ENCODE measurements around the gene TLR4.

TLR4 gene

DNA sequence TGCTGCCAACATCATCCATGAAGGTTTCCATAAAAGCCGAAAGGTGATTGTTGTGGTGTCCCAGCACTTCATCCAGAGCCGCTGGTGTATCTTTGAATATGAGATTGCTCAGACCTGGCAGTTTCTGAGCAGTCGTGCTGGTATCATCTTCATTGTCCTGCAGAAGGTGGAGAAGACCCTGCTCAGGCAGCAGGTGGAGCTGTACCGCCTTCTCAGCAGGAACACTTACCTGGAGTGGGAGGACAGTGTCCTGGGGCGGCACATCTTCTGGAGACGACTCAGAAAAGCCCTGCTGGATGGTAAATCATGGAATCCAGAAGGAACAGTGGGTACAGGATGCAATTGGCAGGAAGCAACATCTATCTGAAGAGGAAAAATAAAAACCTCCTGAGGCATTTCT is 10.1 kb downstream of the TLR4 start:
- no peak for DNase-seq (ENCODE audit: low read depth in 3 of 3, low spot score in 1 of 3)

DNA sequence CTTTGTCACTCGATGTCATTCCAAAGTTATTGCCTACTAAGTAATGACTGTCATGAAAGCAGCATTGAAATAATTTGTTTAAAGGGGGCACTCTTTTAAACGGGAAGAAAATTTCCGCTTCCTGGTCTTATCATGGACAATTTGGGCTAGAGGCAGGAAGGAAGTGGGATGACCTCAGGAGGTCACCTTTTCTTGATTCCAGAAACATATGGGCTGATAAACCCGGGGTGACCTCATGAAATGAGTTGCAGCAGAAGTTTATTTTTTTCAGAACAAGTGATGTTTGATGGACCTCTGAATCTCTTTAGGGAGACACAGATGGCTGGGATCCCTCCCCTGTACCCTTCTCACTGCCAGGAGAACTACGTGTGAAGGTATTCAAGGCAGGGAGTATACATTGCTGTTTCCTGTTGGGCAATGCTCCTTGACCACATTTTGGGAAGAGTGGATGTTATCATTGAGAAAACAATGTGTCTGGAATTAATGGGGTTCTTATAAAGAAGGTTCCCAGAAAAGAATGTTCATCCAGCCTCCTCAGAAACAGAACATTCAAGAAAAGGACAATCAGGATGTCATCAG is 11.3 kb downstream of the TLR4 start:
- no peak for DNase-seq (ENCODE audit: low read depth in 3 of 3, low spot score in 1 of 3)

DNA sequence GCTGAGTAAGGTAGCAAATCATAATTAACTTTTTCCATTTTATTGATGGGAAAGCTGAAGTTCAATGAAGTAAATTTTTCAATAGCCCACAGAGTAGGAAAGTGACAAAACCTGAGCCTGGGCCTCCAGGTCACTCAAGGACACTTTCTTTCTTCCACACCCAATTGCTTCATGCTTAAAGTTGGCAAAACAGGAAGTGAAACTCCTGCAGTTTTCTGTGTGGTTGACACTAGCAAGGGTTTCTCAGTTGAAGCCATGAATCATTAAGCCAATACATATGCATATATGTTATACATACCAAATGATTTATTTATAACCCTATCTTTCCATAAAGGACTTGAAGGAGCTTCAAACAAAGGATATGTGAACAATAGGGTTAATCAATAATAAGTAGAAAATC is 13.9 kb downstream of the TLR4 start:
- DNase-seq (ENCODE audit: low read depth in 3 of 3, low spot score in 1 of 3) = no peak

DNA sequence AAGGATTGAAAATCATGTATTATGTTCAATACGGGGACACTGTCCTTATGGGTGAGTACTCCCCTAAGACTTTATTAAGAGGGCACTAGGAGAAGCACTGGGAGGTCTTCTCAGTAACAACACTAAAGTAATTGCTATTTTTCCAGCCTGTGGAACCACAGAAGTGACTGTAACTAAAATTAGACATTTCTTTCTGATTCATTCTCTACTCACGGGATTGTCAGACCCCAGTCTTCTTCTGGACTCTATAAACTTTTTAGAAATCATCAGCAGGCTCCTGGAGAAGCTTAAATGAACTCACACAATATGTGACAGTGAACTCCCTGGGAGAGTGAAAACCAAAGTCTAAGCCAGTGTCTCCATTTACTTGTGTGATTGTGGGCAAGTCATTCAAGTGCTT is 14.5 kb downstream of the TLR4 start:
- no peak for DNase-seq (ENCODE audit: low read depth in 3 of 3, low spot score in 1 of 3)

DNA sequence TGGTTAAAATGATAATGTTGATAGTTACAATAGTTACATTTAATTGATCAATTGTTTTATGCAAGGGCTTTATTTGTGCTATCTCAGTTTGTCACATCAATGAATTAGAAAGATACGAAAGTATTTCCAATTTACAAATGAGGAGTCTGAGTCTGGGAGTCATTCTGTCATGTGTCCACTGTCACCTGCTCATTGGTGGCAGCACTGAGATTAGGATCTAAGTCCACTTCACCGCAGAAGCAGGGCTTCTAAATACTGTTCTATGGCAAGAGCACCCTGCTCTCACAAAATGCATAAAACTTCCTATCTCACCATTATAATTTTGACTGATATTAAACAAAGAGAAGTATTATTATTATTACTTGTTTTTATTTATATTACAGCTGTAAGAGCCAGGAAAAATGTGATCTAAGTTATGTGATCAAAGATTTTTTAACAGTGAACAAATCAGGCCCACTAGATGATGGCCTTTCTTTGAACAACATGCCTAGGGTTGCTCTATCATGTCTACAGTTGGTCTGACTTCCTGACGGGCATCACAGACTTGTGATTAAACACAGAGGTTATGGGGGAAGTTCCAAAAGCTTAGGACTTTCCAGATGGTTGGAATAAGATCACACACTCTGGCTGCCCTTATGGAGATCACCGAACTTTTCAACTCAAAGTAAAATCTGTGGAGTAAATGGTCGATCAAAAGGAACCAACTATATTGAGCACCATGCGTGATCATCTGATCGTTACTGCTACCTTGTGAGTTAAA is 15.1 kb downstream of the TLR4 start:
- no peak for DNase-seq (ENCODE audit: low read depth in 3 of 3, low spot score in 1 of 3)

DNA sequence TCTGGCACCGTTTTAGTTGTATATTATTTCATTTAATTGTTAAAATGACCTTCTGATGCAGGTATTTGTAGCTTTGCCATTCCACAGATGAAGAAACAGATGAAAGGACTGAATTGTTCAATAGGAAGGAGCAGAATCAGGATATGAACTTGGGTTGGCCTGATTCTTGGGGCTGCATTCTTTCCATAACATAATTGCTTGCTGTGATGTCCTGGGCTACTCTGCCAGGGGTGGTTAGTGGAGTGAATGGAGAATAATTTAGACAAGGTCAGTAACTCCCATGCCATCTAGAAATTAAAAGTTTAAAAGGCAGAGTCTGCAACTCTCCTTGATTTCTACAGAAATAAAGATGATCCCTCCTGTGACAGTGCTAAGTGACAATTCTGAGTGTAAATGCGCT is 15.9 kb downstream of the TLR4 start:
- DNase-seq (ENCODE audit: low read depth in 3 of 3, low spot score in 1 of 3) = no peak

DNA sequence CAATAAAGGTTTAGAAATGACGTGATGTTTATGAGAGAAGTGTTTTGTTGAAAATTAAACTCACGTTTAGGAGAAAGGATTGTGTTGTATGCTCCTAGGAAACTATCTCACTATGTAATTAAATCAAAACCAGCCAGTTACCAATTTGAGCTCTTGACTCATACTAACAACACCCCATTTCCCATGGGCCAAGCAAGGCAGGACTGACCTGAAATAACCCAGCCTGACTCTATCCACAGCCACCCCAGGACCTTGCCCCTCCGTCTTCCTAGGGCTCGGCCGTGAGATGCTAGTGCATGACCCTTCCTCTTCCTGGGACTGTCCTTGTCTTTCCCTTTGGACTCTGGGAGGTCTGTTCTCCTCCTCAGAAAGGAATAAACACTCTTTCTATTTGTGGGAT is 16.4 kb downstream of the TLR4 start:
- DNase-seq (ENCODE audit: low read depth in 3 of 3, low spot score in 1 of 3) = no peak

DNA sequence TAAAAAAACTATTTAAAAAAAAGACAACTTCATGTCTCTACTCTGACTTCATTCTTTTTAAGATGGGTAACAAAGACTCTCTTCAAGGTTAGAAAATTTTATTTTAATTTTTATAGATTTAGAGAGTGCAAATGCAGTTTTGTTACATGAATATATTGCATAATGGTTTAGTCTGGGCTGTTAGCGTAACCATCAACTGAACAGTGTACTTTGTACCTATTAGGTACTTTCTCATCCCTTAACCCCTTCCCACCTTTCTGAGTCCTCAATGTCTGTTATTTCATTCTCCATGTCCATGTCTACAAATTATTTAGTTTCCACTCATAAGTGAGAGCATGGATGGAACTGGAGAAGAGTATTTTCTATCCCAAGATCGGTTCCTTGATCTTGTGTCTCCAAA is 16.8 kb downstream of the TLR4 start:
- no peak for DNase-seq (ENCODE audit: low read depth in 3 of 3, low spot score in 1 of 3)

DNA sequence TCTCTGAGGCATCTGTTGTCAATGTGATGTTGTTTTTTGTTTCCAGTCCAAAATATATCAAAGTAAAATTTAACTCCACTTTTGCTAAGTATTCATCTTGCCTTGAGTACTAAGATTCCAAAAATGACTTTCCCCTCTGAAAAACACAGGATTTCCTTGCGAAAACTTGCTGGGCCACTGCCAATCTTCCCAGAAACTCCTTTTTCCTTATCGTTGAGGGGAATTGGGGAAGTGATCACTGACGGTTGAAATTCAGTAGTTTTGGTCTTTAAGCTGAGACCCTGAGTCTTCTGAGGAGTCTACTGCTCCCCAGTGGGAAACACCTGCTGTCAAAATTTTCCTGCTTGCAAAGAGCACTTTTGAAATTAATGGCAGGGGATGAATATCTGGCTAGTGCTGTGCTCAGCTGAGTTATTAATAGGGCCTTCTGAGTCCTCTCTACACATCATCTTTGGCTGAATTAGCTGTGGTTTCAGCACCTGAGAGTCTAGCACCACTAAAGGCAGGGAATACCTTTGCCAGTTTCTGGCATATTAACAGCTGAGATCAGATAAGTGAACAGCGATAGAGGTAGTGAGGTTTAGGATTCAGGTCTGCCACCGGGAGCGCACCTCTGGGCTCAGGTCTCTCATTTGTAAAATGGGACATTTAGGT is 18.0 kb downstream of the TLR4 start:
- no peak for DNase-seq (ENCODE audit: low read depth in 3 of 3, low spot score in 1 of 3)

DNA sequence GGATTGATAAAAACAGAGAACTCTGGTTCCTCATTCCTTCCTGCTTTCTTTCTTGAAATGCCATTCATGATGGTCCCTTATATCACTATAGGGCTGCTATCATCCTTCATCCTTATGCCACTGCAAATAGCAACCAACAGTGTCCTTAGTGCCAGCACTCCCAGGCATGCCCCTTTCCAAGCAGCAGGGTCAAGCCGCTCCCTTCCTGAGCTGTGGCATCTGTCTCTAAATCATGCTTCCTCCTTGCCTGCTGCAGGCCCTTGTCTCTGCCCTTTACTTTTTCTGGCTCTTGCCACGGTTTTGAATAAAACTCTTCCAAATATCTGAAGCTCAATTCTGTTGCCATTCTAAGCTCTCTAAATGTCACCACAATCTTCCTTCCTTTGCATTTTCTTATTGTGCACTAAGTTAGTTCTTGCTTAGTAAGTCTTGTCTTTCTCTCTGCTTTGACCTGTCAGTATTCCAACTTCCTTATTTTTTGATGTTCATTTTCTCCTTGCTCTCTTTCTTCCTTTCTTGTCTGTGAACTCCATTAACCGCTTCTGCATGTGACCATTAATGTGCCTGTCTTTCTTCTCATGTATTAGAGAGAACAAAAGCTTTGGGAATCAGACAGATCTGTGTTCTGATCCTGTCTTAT is 19.9 kb downstream of the TLR4 start:
- DNase-seq (ENCODE audit: low read depth in 3 of 3, low spot score in 1 of 3) = no peak

DNA sequence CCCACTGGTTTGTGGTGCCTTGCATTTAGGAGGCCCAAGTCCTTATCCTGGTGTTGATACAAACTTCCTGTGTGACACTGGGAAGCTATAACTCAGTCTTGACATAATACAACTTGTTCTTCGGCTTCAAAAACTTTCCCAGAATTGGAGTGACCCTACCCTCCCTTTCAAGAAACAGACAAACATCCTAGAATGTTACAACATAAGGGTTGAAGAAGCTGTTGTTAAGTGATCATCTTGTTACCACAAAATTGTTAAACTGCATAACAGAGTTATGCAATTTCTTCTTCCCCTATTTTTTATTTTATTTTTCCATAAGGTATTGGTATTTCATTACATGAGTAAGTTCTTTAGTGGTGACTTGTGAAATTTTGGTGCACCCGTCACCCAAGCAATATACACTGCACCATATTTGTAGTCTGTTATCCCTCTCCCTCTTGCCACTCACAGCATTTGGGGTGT is 21.3 kb downstream of the TLR4 start:
- no peak for DNase-seq (ENCODE audit: low read depth in 3 of 3, low spot score in 1 of 3)

DNA sequence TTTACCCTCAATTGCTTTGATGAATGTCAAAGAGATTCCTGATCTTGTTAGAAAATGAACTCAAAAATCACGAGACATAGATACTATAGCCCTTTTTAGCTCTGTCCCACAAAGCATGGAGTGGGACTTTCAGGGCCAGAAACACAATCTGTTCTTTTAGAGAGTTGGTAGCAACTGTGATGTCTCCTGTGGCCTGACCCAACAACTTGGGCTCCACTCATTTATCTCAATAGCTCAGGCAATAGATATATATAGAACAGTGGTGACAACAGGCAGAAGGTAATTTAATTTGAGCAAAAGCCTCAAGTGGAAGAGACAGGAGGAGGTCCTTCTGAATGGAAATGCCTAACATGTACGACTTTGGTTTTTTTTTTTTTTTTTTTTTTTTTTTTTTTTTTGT is 25.2 kb downstream of the TLR4 start:
- no peak for DNase-seq (ENCODE audit: low read depth in 3 of 3, low spot score in 1 of 3)

DNA sequence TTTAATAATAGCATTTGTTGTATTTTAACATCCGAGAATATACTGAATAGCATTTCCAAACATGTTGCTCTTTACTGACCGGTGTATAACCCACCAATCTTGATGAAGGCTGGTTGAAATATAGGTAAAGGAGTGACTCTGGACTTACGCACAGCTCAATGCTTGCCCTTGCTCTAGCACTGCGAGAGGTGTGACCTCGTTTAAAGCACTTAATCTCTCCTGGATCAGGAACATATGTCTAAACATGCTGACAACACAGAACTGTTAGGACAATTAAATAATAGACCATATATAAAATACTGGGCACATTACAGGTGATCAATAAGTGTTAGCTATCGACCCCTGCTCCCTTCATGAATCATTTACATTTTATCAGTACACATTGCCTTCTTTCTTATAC is 28.3 kb downstream of the TLR4 start:
- DNase-seq (ENCODE audit: low read depth in 3 of 3, low spot score in 1 of 3) = no peak

DNA sequence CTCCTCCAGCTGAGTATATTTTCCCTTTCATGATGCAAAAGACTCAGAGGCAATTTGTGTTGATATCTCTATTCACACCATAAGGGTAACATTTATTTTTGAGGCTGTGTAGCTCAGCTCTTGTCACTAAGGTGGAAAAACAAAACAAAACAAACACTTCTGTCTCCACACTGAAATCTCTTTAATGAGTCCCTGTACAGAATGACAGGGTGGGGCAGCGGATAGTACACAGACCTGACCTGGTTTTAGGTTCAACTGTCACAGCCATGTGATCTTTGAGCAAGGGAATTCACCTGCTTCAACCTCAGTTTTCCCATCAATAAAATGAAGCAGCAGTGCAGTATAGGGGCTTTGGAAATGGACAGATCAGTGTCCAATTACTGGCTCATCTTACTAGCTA is 29.3 kb downstream of the TLR4 start:
- DNase-seq (ENCODE audit: low read depth in 3 of 3, low spot score in 1 of 3) = no peak

DNA sequence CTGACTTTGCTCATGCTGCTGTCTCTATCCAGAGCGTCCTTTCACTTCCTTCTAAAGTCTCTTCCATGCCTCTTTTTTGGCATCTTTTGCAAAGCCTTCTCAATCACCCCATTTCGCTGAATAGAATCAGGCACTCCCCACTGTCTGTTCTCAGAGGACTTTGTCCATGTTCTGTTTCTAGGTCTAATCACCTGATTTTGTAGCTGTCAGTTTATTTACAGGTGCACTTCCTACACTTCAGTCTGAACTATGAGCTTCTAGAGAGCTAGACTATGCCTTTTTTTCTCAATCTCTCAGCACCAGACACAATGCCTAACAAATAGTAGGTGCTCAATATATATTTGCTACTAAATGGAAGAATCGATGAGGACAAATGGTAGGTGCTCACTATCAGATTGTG is 29.9 kb downstream of the TLR4 start:
- no peak for DNase-seq (ENCODE audit: low read depth in 3 of 3, low spot score in 1 of 3)

DNA sequence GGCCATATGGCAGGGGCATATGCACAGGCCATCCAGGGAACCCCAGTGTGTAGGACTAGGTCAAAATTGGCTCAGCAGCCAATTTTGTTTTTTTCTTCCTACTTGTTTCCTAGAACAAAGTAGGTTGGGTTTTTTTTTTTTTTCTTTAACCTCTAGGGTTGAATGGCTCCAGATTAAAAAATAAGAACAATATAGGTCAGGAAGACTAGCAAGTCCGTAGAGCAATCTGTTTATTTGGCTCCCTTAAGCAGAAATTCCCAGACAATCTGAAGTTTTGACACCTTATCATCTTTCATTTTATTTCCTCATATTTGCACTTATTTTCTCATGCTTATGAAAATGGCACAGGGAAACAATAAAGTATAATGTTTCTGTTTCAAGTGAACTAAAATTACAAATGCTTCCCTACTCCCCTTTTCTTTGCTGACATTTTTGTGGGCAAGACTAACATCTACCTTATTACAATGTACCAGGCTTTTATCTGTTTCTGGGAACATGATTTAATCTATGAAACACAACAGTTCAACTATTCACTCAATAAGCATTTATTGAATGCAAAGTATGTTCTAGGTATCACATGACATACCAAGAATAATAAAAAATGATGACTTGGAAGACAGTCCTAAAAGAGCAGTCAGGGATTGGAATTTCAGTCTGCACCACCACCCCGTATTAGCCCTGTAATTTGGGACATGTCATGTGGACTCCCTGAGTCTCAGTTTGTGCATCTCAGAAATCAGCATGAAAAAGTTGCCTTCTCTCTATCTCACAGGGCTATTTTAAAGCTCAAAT is 30.5 kb downstream of the TLR4 start:
- DNase-seq (ENCODE audit: low read depth in 3 of 3, low spot score in 1 of 3) = no peak

DNA sequence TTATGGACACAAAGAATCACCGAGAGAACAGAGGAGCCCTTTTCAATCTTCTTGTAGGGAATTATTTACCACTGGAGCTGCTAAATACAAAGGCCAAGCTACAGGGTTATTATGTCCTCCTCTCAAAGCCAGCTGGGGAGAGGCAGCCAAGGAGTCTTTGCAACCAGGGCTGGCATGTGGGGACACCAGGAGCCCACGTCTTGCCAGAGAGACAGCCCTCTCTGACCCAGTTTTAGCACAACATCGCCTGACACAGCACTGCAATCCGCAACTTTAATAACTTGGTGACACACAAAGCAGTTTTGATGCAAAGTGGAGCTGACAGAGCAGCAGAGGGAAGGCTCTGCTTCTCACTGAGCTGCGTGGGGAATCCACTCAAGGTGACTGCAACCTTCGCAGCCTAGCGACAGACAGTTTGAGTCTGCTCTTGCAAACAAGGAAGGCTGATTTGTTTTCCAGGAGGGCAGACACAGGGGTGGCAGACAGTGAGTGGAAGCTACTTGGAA is 33.6 kb downstream of the TLR4 start:
- DNase-seq (ENCODE audit: low read depth in 3 of 3, low spot score in 1 of 3) = no peak

DNA sequence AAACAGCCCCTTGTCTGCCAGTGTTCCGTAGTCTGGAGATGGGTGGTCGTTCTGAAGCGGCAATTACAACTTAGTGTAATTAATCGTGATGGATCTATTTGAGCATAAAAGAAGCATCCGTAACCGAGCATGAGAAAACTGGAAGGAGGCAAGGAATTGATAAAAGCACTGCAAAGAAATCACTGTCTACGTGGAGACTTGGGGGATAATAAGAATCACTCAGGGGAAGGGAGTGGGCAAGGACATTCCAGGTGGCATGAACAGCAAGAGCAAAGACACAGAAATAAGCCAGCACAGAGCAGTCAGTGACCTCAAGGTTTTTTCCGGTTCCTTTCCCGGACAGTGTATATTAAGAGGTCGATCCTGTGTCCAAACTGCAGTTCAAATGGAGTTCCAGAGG is 35.0 kb downstream of the TLR4 start:
- no peak for DNase-seq (ENCODE audit: low read depth in 3 of 3, low spot score in 1 of 3)

DNA sequence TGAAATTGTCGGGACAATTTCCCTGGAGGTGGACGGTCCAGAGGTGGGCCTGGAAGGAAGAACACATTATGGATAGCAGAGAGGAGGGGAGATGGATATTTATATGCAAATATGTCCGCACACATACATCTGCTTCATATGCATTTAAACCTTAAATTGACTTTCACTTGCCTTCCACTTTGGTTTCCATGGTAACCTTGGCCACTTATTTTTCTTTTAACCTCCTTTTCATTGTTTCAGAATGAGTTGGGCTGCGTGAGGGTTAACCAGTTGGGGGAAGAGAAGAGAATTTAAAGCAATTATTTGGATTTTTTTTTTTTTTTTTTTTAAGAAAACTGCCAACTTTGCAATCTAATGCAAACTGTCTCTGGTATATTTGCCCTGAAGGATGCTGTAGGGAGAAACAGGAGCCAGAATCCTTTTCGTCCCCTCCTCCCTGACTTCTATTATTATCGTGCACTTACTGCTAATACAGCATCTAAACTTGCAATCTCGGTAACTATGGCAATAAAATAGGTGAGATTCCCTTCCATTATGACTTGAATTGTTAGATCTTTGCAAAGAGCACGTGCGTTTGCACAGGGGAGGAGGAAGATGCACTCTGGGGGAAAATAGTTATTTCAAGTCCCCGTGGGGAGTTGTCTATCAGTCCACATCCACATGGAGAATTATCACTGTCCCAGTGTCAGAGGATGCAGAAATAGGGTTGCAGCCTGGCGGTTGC is 35.6 kb downstream of the TLR4 start:
- DNase-seq (ENCODE audit: low read depth in 3 of 3, low spot score in 1 of 3) = no peak

DNA sequence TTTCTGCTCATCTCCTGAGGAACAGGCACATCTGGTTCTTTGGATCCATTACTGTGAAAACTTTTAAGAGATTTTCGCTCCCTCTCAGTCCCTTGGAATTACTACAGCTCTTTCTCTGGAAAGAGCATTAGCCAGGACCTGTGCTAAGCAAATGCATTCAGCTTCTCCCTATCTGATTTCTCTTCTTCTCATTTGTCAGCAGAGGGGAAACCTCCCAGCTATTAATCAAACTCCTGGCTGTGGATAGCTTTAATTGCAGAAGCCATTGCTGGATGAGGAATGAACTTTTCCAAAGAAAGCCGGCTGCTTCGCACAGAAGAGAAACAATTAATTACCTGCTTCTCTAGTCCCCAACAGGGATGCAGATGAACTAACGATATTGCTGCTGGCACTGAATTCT is 37.9 kb downstream of the TLR4 start:
- DNase-seq (ENCODE audit: low read depth in 3 of 3, low spot score in 1 of 3) = no peak

DNA sequence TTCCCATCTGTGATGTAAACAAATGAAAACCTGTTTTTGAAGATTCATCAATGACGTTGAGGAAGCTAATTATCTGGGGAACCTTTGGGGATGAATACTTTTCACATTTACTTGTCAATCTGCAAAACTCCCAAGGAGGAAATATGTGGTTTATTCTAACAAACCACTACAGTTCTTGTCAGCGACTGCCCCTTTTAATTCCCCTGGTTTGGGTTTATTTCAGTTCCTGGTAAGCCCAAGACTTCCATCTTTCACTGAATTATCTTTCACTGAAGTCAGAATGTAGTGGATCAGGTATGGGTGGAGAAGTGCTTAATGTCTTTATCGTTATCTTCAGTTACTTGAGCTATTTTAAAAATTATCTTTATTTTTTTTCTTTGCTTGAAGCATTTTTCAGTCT is 40.2 kb downstream of the TLR4 start:
- DNase-seq (ENCODE audit: low read depth in 3 of 3, low spot score in 1 of 3) = no peak
